Activated gamma-delta T cell (primary cell): ENCODE results near the gene SHISA7.
A peak's percentile ranks its signal among the peaks of the same experiment; 100 is the strongest.
"Not testable (repeated sequence)": the region's sequence is repeated elsewhere in the genome, so short reads cannot be mapped to it uniquely, and the experiment has no call there.

Experiments used
- DNase-seq: peaks from one replicate; lab custom pipeline; 2025; lab: John Stamatoyannopoulos, UW

The SHISA7 gene

GRCh38 chr19:55463583-55464031 lies 20.5 kb upstream of the SHISA7 start:
- DNase-seq: no peak

- no peak for DNase-seq
Measured at GRCh38 chr19:55462722-55463121, 19.6 kb upstream of the SHISA7 start.

GRCh38 chr19:55461974-55462626 lies 19.0 kb upstream of the SHISA7 start:
- DNase-seq: no peak

GRCh38 chr19:55461259-55461973 lies 18.3 kb upstream of the SHISA7 start, which contains the start of gene ISOC2:
TSS of gene ISOC2 (minus strand) at chr19:55461642. CDS start at chr19:55456486, 5,156 bp downstream.
- DNase-seq: peak; percentile 99

DNA sequence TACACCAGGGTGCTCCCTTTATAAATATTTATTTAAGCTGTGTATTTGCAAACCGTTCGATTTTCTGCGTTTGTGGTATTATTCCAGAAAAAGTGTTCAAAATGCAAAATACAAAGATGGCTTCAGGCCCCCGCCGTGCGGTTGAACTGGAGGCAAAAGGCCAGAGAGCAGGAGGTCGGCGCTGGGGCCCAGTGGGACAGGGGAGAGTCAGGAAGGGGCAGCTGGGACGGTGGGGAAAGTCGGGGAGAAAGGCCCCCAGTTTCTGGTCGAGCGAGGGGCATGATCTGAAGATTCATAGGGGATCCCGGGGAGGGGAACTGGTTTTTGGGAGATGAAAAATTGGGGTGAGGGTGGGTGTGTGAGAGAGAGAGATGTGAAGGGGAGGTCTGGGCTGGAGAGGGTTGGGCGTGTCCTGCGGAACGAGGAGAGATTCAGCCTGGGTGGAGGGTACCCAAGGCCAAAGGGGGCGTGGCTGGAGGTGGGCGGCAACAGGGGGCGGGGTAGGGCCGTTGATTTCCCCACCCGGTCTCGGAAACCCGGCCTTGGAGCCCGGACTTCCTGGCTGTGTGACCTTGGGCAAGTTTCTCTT lies 17.7 kb upstream of the SHISA7 start:
- DNase-seq: no peak

- DNase-seq: no peak
Measured at GRCh38 chr19:55459950-55460657, 17.0 kb upstream of the SHISA7 start.

DNA sequence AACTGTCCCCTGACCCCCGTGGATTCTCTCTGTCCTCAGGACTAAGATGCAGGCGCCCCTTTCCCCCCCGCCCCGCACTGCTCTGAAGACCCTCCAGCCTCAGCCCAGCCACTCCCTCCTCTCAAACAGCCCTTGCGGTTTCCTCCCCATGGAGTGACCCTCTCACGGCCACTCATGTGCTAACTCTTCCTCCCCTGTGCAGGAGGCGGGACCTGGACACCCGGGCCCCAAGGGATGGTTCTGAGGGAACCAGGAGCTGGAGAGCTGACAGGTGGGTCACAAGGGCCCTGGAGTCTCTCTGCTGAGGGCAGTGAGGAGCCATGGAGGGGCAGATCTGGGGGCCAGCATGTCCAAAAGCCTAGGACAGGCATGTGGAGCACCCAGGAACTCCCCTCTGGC lies 16.4 kb upstream of the SHISA7 start:
- DNase-seq: no peak

- DNase-seq: no peak
Measured at GRCh38 chr19:55457683-55458457, 14.8 kb upstream of the SHISA7 start.

- DNase-seq: no peak
Measured at GRCh38 chr19:55456347-55456746, 13.2 kb upstream of the SHISA7 start.

- no peak for DNase-seq
Measured at GRCh38 chr19:55455576-55456235, 12.6 kb upstream of the SHISA7 start.

DNA sequence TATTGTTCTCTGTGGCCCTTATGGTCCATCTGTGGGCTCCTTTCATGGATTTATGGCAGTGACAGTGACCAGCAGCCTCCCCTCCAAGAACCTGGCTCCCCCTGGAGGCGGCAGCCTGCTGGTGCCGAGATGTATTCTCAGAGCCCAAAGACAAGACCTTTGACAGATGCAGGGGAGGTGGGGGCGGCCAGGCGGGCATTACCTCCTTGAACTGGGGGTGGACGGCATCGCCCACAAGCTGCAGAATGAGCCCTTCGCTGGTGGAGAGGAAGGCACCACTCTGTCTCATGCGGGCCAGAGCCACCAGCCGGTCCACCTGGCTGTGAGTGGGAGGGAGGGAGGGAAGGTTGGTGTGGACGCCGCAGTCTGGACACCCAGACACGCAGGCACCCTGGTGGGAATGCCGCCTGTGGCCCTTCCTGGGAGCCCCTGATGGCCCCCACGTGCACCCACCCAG lies 11.7 kb upstream of the SHISA7 start:
- DNase-seq: no peak

- DNase-seq: no peak
Measured at GRCh38 chr19:55453511-55454260, 10.6 kb upstream of the SHISA7 start.

- DNase-seq: no peak
Measured at GRCh38 chr19:55452749-55453346, 9.7 kb upstream of the SHISA7 start.

DNA sequence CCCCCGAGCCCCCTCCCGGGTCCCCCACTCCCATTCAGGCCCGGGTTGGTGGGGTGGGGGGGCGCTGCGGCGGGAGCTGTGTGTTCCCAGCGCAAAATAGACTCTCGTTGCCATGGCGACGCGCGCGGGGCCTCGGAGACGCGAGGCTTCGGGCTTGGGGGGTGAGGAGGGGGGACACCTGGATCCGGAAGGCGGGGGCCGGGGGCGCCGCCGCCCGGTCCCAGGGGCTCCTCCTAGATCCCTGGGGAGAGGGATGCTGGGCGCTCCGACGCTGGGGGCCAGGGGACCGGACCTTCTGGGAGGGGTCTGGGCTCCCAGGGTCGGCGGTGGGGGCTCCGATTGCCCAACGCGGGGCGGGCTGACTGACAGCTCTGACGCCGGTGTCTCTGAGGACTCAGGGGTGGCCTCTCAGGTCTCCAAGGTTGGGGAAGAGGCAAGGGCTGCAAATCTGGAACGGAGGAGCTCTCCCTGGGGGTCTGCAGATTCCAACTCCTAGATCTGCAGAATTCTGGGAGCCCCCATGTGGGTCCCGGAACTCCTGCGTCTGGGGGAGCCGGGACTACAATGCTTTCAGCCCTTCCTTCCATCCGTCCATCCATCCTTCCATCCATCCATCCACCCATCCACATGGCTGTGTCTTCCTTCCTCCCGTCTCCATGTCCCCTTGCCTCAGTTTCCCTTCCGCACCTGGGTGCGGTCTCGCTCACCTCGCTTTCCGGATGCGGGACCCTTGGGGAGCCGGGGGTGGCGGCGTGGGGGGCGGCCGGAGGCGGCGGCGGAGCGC lies 9.1 kb upstream of the SHISA7 start:
- no peak for DNase-seq

DNA sequence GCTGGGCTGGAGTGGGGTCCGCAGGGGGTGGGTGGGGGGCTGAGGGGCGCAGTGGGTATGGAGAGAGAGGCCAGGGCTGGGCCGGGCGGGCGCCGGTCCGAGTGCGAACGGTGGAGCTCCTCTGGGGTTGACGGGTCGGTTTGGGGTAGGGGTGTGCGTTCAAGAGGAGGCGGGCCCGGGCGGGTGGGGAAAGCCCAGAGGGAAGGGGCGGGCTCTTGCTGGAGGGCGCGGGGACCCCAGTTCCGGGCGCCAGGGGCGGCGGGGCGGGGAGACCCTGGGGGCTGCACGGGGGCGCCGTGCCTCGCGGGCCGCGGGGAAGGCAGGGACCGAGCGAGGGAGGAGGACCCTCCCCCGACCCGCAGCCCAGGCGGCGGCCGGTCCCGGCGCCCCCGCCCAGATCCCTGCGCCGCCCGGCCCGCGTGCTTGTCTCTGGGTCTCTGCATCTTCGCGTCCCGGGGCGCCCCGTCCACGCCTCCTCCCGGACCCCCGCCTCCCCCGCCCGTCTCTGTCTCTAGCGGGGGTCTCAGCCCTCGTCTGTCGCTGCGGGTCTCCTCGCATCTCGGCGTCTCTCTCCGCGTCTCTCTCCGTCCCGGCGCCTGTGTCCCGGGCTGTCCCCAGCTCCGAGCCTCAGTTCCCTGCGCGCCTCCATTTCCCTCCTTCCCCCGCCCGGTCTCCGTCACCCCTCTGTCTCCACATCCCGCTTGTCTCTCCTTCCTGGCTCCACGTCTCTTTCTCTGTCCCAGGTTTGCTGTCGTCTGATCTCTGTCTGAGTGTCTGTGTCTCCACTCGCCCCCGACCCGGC lies 8.3 kb upstream of the SHISA7 start:
- no peak for DNase-seq

GRCh38 chr19:55449469-55449868 lies 6.4 kb upstream of the SHISA7 start:
- DNase-seq: no peak

GRCh38 chr19:55448175-55448490 lies 5.0 kb upstream of the SHISA7 start:
- DNase-seq: not testable (repeated sequence)

DNA sequence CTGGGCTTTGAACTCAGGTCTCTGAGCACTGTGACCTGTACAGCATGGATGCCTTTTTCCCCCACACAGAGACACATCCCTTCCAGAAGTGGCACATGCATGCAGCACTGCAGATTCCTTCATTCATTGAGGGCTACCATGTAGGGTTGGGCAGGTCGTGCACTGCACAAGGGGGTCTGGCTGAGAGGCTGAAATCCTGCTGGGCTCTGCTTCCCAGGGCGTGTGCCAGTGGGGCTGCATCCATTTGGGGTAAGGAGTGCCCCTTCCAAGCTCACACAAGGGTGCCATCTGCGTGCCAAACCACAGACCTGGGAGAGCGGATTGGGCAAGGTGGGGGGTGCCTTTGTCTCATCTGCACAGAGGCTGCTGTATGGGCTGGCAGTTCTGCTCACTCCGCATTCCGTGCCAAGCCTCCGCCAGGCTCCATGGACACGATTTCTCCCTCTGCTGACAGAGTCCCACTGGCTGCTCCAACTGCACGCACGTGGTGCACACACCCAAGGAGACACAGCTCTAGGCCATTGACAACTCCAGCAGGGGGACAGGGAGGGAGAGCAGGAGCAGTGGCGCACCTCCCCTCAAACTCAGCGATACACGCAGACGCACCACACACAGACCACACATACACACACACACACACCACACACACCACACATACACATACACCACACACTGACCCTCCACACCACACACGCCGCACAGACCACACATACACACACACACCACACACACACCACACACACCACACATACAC lies 4.5 kb upstream of the SHISA7 start:
- DNase-seq: no peak
